Keratinocyte (primary cell): ENCODE data around the gene PNLIPRP3. TPM values are rescaled to one million over a fixed set of nuclear protein-coding genes. Genes with fewer than 3 reads are reported as not detected.

Experiments
- DNase-seq: peaks from one replicate; pipeline ENCODE4 v3.0.0-alpha.2; 2011; ENCODE audit warnings: low read depth, missing footprints, low spot score
- FAIRE-seq: peaks from 2 replicates; lab custom pipeline; 2011; peaks lifted over from hg19 to GRCh38; lab: Jason Lieb, UNC
- H2AFZ ChIP-seq: 2 replicates; pipeline ENCODE4 v1.6.0; 2012; ENCODE audit warnings: low read length, control low read depth, inconsistent platforms; ENCODE audit not compliant: control insufficient read depth
- H3K27ac ChIP-seq: 2 replicates; pipeline ENCODE4 v1.5.1; 2011; ENCODE audit warnings: low read length; ENCODE audit not compliant: control insufficient read depth, insufficient read depth
- H3K27me3 ChIP-seq: 3 replicates; pipeline ENCODE4 v1.6.0; 2011; ENCODE audit warnings: low read length; ENCODE audit not compliant: control insufficient read depth, insufficient read depth; ENCODE audit errors: extremely low read depth
- H3K36me3 ChIP-seq, 2 experiments: 2 replicates in 1 of 2; 3 replicates in 1 of 2; pipeline ENCODE4 v1.5.1; 2011; ENCODE audit warnings: low read length in 2 of 2, mild to moderate bottlenecking in 1 of 2; ENCODE audit not compliant: control insufficient read depth in 2 of 2, insufficient read depth in 2 of 2; ENCODE audit errors: extremely low read depth in 1 of 2
- H3K4me1 ChIP-seq: 3 replicates; pipeline ENCODE4 v1.5.1; 2011; ENCODE audit warnings: low read length; ENCODE audit not compliant: control insufficient read depth, insufficient read depth; ENCODE audit errors: extremely low read depth
- H3K4me2 ChIP-seq: 3 replicates; pipeline ENCODE4 v1.6.0; 2011; ENCODE audit warnings: low read depth, low read length; ENCODE audit not compliant: control insufficient read depth, insufficient read depth; ENCODE audit errors: extremely low read depth
- H3K4me3 ChIP-seq, 3 experiments: fragments of 200-600 bp in 1 of 3; sonication (generic) in 1 of 3; 2 replicates in 2 of 3; 3 replicates in 1 of 3; pipeline ENCODE4 v1.5.1; 2011 to 2016; ENCODE audit warnings: low read length in 3 of 3, mild to moderate bottlenecking in 3 of 3, control low read depth in 2 of 3, inconsistent platforms in 1 of 3, low read depth in 1 of 3, mixed read lengths in 1 of 3, mixed run types in 1 of 3, moderate library complexity in 1 of 3; ENCODE audit not compliant: control insufficient read depth in 2 of 3, insufficient read depth in 2 of 3; ENCODE audit errors: extremely low read depth in 1 of 3
- H3K79me2 ChIP-seq: 2 replicates; pipeline ENCODE4 v1.6.0; 2012; ENCODE audit warnings: low read length; ENCODE audit not compliant: control insufficient read depth, insufficient read depth
- H3K9ac ChIP-seq: 3 replicates; pipeline ENCODE4 v1.6.0; 2011; ENCODE audit warnings: low read length; ENCODE audit not compliant: control insufficient read depth, insufficient read depth; ENCODE audit errors: extremely low read depth
- H3K9me1 ChIP-seq: 3 replicates; pipeline ENCODE4 v1.6.0; 2011; ENCODE audit warnings: low read length; ENCODE audit not compliant: control insufficient read depth, insufficient read depth; ENCODE audit errors: extremely low read depth
- H3K9me3 ChIP-seq: 2 replicates; pipeline ENCODE4 v1.5.1; 2012; ENCODE audit warnings: low read depth, low read length; ENCODE audit not compliant: control insufficient read depth
- H4K20me1 ChIP-seq: 3 replicates; pipeline ENCODE4 v1.6.0; 2011; ENCODE audit warnings: low read length; ENCODE audit not compliant: control insufficient read depth, insufficient read depth; ENCODE audit errors: extremely low read depth
- CTCF ChIP-seq, 3 experiments: IDR thresholded peaks in 1 of 3; conservative IDR thresholded peaks in 1 of 3; optimal IDR thresholded peaks in 1 of 3; 2 replicates in 2 of 3; 3 replicates in 1 of 3; pipeline versions ENCODE3 to v1.5.1; 2011; ENCODE audit warnings: low read length in 3 of 3, mild to moderate bottlenecking in 3 of 3, moderate library complexity in 2 of 3, control low read depth in 1 of 3, inconsistent platforms in 1 of 3; ENCODE audit not compliant: insufficient read depth in 2 of 3; ENCODE audit errors: extremely low read depth in 1 of 3
- EZH2 ChIP-seq: IDR thresholded peaks from one replicate; pipeline ENCODE4 v1.6.1; 2012; ENCODE audit warnings: inconsistent platforms, mild to moderate bottlenecking, low read length, moderate library complexity
- dilution Hi-C: fragments of 300-500 bp; cut with MboI; formaldehyde crosslinking; loops from one replicate; pipeline ENCODE4 v1.7.0; 2020; ENCODE audit warnings: low sequenced_read_pairs; ENCODE audit not compliant: extremely low pct_ligation_motif_present
- polyA plus RNA-seq, 5 experiments: library from polyadenylated mRNA; depleted of rRNA in 3 of 5; stranded (reverse) in 3 of 5; stranded (forward) in 1 of 5; unstranded in 1 of 5; fragments of >200 nt; gene quantifications; 1 replicate in 1 of 5; 2 replicates in 3 of 5; 3 replicates in 1 of 5; pipeline versions ENCODE4 v1.2.1 to v1.2.3, GENCODE V29; 2011 to 2012; ENCODE audit warnings: missing spikeins in 2 of 5, low read depth in 1 of 5, low replicate concordance in 1 of 5

The PNLIPRP3 gene
- polyA plus RNA-seq, 1 donor (not counting 4 experiments of a cell fraction or from before 2014, with no cell fraction given) = 117 TPM

GRCh38 chr10:116444527-116445142 lies 17.0 kb downstream of the PNLIPRP3 start:
- H4K20me1 ChIP-seq = peaks cover 3% of the 10 kb centered on the region
- FAIRE-seq = peak; percentile 66
- no peak for DNase-seq
- H3K79me2 ChIP-seq = peaks cover 8% of the 10 kb centered on the region
- no peak overlapping the region for H3K9ac ChIP-seq
- no peak for TF ChIP-seq EZH2
- peak; percentile 67 to 75 (median 68) for TF ChIP-seq CTCF (optimal IDR thresholded peaks at IDR 0.05 in 1 of 3, IDR thresholded peaks at IDR 0.05 in 1 of 3, conservative IDR thresholded peaks at IDR 0.05 in 1 of 3; ENCODE audit: extremely low read depth in 1 of 3, insufficient read depth in 2 of 3, low read length in 3 of 3)
- no peaks in the 10 kb centered on the region for H3K9me3 ChIP-seq
- no peaks in the 10 kb centered on the region for H3K27me3 ChIP-seq
- H3K36me3 ChIP-seq = peaks cover 21 to 46% of the 10 kb centered on the region in 2 experiments
- peaks cover 20% of the 10 kb centered on the region for H3K4me1 ChIP-seq
- H3K27ac ChIP-seq = no peak overlapping the region
- dilution Hi-C loops = no loop called here
- H3K4me3 ChIP-seq = no peak overlapping the region
- H3K9me1 ChIP-seq = no peaks in the 10 kb centered on the region
- H3K4me2 ChIP-seq = no peak overlapping the region
- no peak overlapping the region for H2AFZ ChIP-seq

- dilution Hi-C loops = no loop called here
- Histone ChIP-seq H3K4me2 (no peak overlapping the region), H3K27ac (no peak overlapping the region), H4K20me1 (no peaks in the 10 kb centered on the region), H3K9me3 (no peaks in the 10 kb centered on the region), H3K27me3 (no peaks in the 10 kb centered on the region), H3K9ac (no peak overlapping the region), H3K9me1 (no peaks in the 10 kb centered on the region), H3K4me3 (no peak overlapping the region), H2AFZ (no peak overlapping the region), H3K36me3 (peaks cover 21% of the 10 kb centered on the region in 2 experiments), H3K4me1 (no peaks in the 10 kb centered on the region), H3K79me2 (no peaks in the 10 kb centered on the region)
- FAIRE-seq = no peak
- no peak for DNase-seq
- TF ChIP-seq EZH2 (no peak), CTCF (optimal IDR thresholded peaks at IDR 0.05 in 1 of 3, IDR thresholded peaks at IDR 0.05 in 1 of 3, conservative IDR thresholded peaks at IDR 0.05 in 1 of 3; ENCODE audit: extremely low read depth in 1 of 3, insufficient read depth in 2 of 3, low read length in 3 of 3) (no peak)
Observed at GRCh38 chr10:116450861-116451260, 23.2 kb downstream of the PNLIPRP3 start.
